Endothelial cell of umbilical vein (primary cell): ENCODE data around the gene LYRM4. TPM values are rescaled to one million over a fixed set of nuclear protein-coding genes. Genes with fewer than 3 reads are reported as not detected.

Experiments used
- BruUV-seq: library from RNA; stranded (reverse); fragments of 400-500 nt; replicated peaks from 2 replicates; lab custom pipeline; 2021; lab: Mats Ljungman, UMichigan
- CTCF ChIA-PET: fragments of 300-600, 350-600 bp; sonication (Branson Sonifier 250); formaldehyde crosslinking; loops from one replicate; lab custom pipeline; 2021; ENCODE audit warnings: antibody characterized with exemption, inconsistent platforms; lab: Charles Lee
- POLR2A ChIA-PET: fragments of 300-600, 350-600 bp; sonication (Branson Sonifier 250); formaldehyde crosslinking; loops from one replicate; lab custom pipeline; 2021; ENCODE audit warnings: antibody characterized with exemption, inconsistent platforms; lab: Charles Lee
- DNase-seq: peaks from one replicate; pipeline ENCODE4 v3.0.0-alpha.2; 2011; ENCODE audit warnings: low read depth, low spot score
- FAIRE-seq: peaks from 2 replicates; lab custom pipeline; 2011; peaks lifted over from hg19 to GRCh38; lab: Jason Lieb, UNC
- H2AFZ ChIP-seq: 2 replicates; pipeline ENCODE4 v1.6.0; 2012; ENCODE audit warnings: low read depth, low read length, control low read depth, inconsistent platforms
- H3K27ac ChIP-seq: 2 replicates; pipeline ENCODE4 v1.5.1; 2011; ENCODE audit warnings: low read depth, mild to moderate bottlenecking, control low read depth, low read length, moderate library complexity; ENCODE audit not compliant: insufficient read depth
- H3K27me3 ChIP-seq, 2 experiments: 2 replicates each; pipeline versions ENCODE4 v1.6.0 to v1.6.1; 2011; ENCODE audit warnings: low read length in 2 of 2, mixed read lengths in 1 of 2; ENCODE audit not compliant: control insufficient read depth in 2 of 2, insufficient read depth in 2 of 2
- H3K36me3 ChIP-seq, 2 experiments: 2 replicates in 1 of 2; 3 replicates in 1 of 2; pipeline ENCODE4 v1.5.1; 2011; ENCODE audit warnings: low read length in 2 of 2, mild to moderate bottlenecking in 1 of 2, moderate library complexity in 1 of 2; ENCODE audit not compliant: control insufficient read depth in 2 of 2, insufficient read depth in 2 of 2; ENCODE audit errors: extremely low read depth in 1 of 2
- H3K4me1 ChIP-seq: 3 replicates; pipeline ENCODE4 v1.5.1; 2011; ENCODE audit warnings: mild to moderate bottlenecking, low read length; ENCODE audit not compliant: control insufficient read depth, insufficient read depth; ENCODE audit errors: extremely low read depth
- H3K4me2 ChIP-seq: 2 replicates; pipeline ENCODE4 v1.6.1; 2011; ENCODE audit warnings: low read length, control low read depth, mixed read lengths; ENCODE audit not compliant: insufficient read depth
- H3K4me3 ChIP-seq, 3 experiments: fragments of 200-600 bp in 1 of 3; sonication (generic), shearing (Covaris generic) in 1 of 3; replicated peaks in 1 of 3; 2 replicates each; pipeline ENCODE4 v1.5.1; 2011 to 2016; ENCODE audit warnings: control low read depth in 3 of 3, low read length in 3 of 3, mild to moderate bottlenecking in 2 of 3, inconsistent platforms in 1 of 3, low read depth in 1 of 3, moderate library complexity in 1 of 3; ENCODE audit not compliant: insufficient read depth in 1 of 3
- H3K79me2 ChIP-seq: 2 replicates; pipeline ENCODE4 v1.6.0; 2012; ENCODE audit warnings: low read length, inconsistent platforms; ENCODE audit not compliant: control insufficient read depth, insufficient read depth
- H3K9ac ChIP-seq: replicated peaks from 2 replicates; pipeline ENCODE3; 2011; ENCODE audit warnings: low read length, control low read depth; ENCODE audit not compliant: insufficient read depth; ENCODE audit errors: extremely low read depth
- H3K9me1 ChIP-seq: replicated peaks from 3 replicates; pipeline ENCODE4 v1.6.0; 2011; ENCODE audit warnings: mild to moderate bottlenecking, low read length; ENCODE audit not compliant: control insufficient read depth, insufficient read depth; ENCODE audit errors: extremely low read depth
- H3K9me3 ChIP-seq: replicated peaks from 2 replicates; pipeline ENCODE4 v1.5.1; 2012; ENCODE audit warnings: low read length, inconsistent platforms; ENCODE audit not compliant: control insufficient read depth, insufficient read depth
- H4K20me1 ChIP-seq: replicated peaks from 2 replicates; pipeline ENCODE3; 2011; ENCODE audit warnings: mild to moderate bottlenecking, low read length; ENCODE audit not compliant: control insufficient read depth, insufficient read depth; ENCODE audit errors: extremely low read depth
- CTCF ChIP-seq, 2 donors: IDR thresholded peaks; 1 replicate in 1 of 2; 2 replicates in 1 of 2; pipeline ENCODE4 v1.5.1; 2011; ENCODE audit warnings: low read length in 2 of 2, mild to moderate bottlenecking in 2 of 2, moderate library complexity in 2 of 2, control low read depth in 1 of 2, inconsistent platforms in 1 of 2, low read depth in 1 of 2; ENCODE audit not compliant: insufficient read depth in 1 of 2; ENCODE audit errors: extremely low read depth in 1 of 2
- EZH2 ChIP-seq: IDR thresholded peaks from 2 replicates; pipeline ENCODE4 v1.6.1; 2012; ENCODE audit warnings: borderline replicate concordance, low read depth, mild to moderate bottlenecking, moderate library complexity, low read length, inconsistent platforms; ENCODE audit not compliant: severe bottlenecking
- FOS ChIP-seq: IDR thresholded peaks from 2 replicates; pipeline ENCODE4 v1.6.1; 2011; ENCODE audit warnings: mild to moderate bottlenecking, low read length, moderate library complexity, borderline replicate concordance; ENCODE audit not compliant: insufficient read depth
- GATA2 ChIP-seq: IDR thresholded peaks from 2 replicates; pipeline ENCODE4 v1.7.0; 2011; ENCODE audit warnings: low read depth, mild to moderate bottlenecking, moderate library complexity, mixed read lengths, low read length; ENCODE audit not compliant: insufficient read length, insufficient read depth
- MAX ChIP-seq: IDR thresholded peaks from 2 replicates; pipeline ENCODE4 v1.6.1; 2011; ENCODE audit not compliant: insufficient read depth, insufficient read length
- MYC ChIP-seq: IDR thresholded peaks from one replicate; pipeline ENCODE4 v1.6.1; 2011; ENCODE audit warnings: mild to moderate bottlenecking, low read depth, low read length
- POLR2A ChIP-seq: IDR thresholded peaks from 2 replicates; pipeline ENCODE4 v1.6.1; 2012; ENCODE audit warnings: low read depth, mild to moderate bottlenecking, control low read depth, low read length
- POLR2AphosphoS5 ChIP-seq: IDR thresholded peaks from 2 replicates; pipeline ENCODE4 v1.6.1; 2012; ENCODE audit warnings: low read depth, mild to moderate bottlenecking, control low read depth, low read length, moderate library complexity; ENCODE audit not compliant: insufficient read depth
- dilution Hi-C: fragments of 300-500 bp; cut with MboI; formaldehyde crosslinking; loops from one replicate; pipeline ENCODE4 v1.15.0; 2019; ENCODE audit warnings: low sequenced_read_pairs; ENCODE audit not compliant: extremely low pct_ligation_motif_present
- intact Hi-C: fragments of 100-400 bp; cut with micrococcal nuclease; formaldehyde crosslinking; loops from one replicate; pipeline ENCODE4 v1.10.0; 2022
- polyA plus RNA-seq, 4 experiments: library from polyadenylated mRNA; depleted of rRNA in 3 of 4; stranded (reverse) in 3 of 4; unstranded in 1 of 4; fragments of >200 nt; gene quantifications; 2 replicates each; pipeline versions ENCODE4 v1.2.1 to v1.2.3, GENCODE V29; 2011 to 2012; ENCODE audit warnings: missing spikeins in 1 of 4
- total RNA-seq: library from RNA; stranded (reverse); gene quantifications from 2 replicates; pipeline ENCODE4 v1.2.3, GENCODE V29; 2021

The LYRM4 gene
- total and polyA plus RNA-seq, 2 donors (not counting 3 experiments of a cell fraction or from before 2014, with no cell fraction given) = 39.5 to 44.0 TPM

- H4K20me1 ChIP-seq = no peaks in the 10 kb centered on the region
- dilution Hi-C loops = no loop called here
- no peaks in the 10 kb centered on the region for H3K36me3 ChIP-seq
- no peak overlapping the region for H2AFZ ChIP-seq
- H3K27me3 ChIP-seq = peaks cover 0 to 5% of the 10 kb centered on the region in 2 experiments
- TF ChIP-seq MYC (no peak), GATA2 (no peak), FOS (no peak), POLR2AphosphoS5 (no peak), CTCF (IDR thresholded peaks at IDR 0.05; ENCODE audit: extremely low read depth in 1 of 2, insufficient read depth in 1 of 2, low read depth in 1 of 2, low read length in 2 of 2) (peak in 1 of 2 donors; percentile 28), MAX (no peak), EZH2 (no peak), POLR2A (no peak)
- ChIA-PET POLR2A (no interaction called here), CTCF (interaction anchor here (0.8 to 1.2 kb wide), 2 partner anchors 48 to 54 kb away, joined by 3 read pairs; no protein-coding TSS in a partner anchor)
- no peaks in the 10 kb centered on the region for H3K4me1 ChIP-seq
- H3K4me3 ChIP-seq = no peak overlapping the region
- no TSS peak for BruUV-seq
- no peaks in the 10 kb centered on the region for H3K9me1 ChIP-seq
- H3K4me2 ChIP-seq = no peak overlapping the region
- H3K79me2 ChIP-seq = no peaks in the 10 kb centered on the region
- H3K27ac ChIP-seq = no peak overlapping the region
- intact Hi-C loops = no loop called here
- no peak overlapping the region for H3K9ac ChIP-seq
- FAIRE-seq = peak; percentile 70
- H3K9me3 ChIP-seq = no peaks in the 10 kb centered on the region
- peak; percentile 24 for DNase-seq
Measured at GRCh38 chr6:5078121-5078669, 182.6 kb downstream of the LYRM4 start.
